Ishikawa (cell line): ENCODE measurements around the gene TANC1.

Experiments
- CEBPB ChIP-seq: IDR thresholded peaks from 2 replicates; pipeline ENCODE4 v1.6.1; 2012
- CREB1 ChIP-seq: IDR thresholded peaks from 2 replicates; pipeline ENCODE4 v1.6.1; 2012; ENCODE audit warnings: low read depth
- EGR1 ChIP-seq: IDR thresholded peaks from 2 replicates; pipeline ENCODE4 v1.6.1; 2012
- EP300 ChIP-seq: IDR thresholded peaks from 2 replicates; pipeline ENCODE4 v1.6.1; 2012; ENCODE audit warnings: borderline replicate concordance
- FOXM1 ChIP-seq: IDR thresholded peaks from 2 replicates; pipeline ENCODE4 v1.6.1; 2012; ENCODE audit warnings: low read depth, borderline replicate concordance
- NFIC ChIP-seq: IDR thresholded peaks from 2 replicates; pipeline ENCODE4 v1.6.1; 2012
- RAD21 ChIP-seq: IDR thresholded peaks from 2 replicates; pipeline ENCODE4 v1.6.1; 2012; ENCODE audit warnings: low read depth
- TAF1 ChIP-seq: IDR thresholded peaks from 2 replicates; pipeline ENCODE4 v1.6.1; 2012; ENCODE audit warnings: low read depth, mild to moderate bottlenecking
- TCF12 ChIP-seq: IDR thresholded peaks from 2 replicates; pipeline ENCODE4 v1.6.1; 2012; ENCODE audit warnings: low read depth
- TEAD4 ChIP-seq: IDR thresholded peaks from 2 replicates; pipeline ENCODE4 v1.6.1; 2012
- YY1 ChIP-seq: IDR thresholded peaks from 2 replicates; pipeline ENCODE4 v1.6.1; 2012; ENCODE audit warnings: low read depth
- ZBTB7A ChIP-seq: IDR thresholded peaks from 2 replicates; pipeline ENCODE4 v1.6.1; 2012; ENCODE audit warnings: low read depth
- TF ChIP-seq, protein P1 (sequence below): IDR thresholded peaks from 2 replicates; pipeline ENCODE4 v1.6.1; 2012
- TF ChIP-seq, protein P2 (sequence below): IDR thresholded peaks from 2 replicates; pipeline ENCODE4 v1.6.1; 2012; ENCODE audit warnings: low read depth, mild to moderate bottlenecking
- TF ChIP-seq, protein P3 (sequence below): IDR thresholded peaks from 2 replicates; pipeline ENCODE4 v1.6.1; 2012

TANC1 gene

DNA sequence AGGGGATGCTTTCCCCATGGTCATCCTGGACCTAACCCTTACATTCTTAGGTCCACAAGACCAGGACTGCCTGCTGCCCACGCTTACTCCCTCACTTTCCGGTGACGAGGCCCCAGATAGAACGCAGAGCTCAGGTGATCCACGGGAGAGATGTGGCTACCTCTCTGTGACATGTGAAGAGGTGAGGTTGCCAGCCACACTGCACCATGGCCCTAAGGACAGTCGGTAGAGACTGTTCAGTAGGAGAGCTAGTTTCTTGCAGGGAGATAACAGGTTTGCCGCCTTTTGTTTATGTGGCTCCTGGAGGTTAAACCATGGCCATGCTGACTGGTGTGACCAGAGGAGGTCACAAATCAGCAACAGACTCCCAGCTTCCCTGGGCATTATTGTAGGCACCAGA is 246.7 kb downstream of the TANC1 start:
- no peak for TF ChIP-seq FOXM1
- TF ChIP-seq TCF12 = no peak
- no peak for TF ChIP-seq CEBPB
- TF ChIP-seq, protein P1, sequence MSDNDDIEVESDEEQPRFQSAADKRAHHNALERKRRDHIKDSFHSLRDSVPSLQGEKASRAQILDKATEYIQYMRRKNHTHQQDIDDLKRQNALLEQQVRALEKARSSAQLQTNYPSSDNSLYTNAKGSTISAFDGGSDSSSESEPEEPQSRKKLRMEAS = no peak
- TF ChIP-seq CREB1 = no peak
- TF ChIP-seq, protein P2, sequence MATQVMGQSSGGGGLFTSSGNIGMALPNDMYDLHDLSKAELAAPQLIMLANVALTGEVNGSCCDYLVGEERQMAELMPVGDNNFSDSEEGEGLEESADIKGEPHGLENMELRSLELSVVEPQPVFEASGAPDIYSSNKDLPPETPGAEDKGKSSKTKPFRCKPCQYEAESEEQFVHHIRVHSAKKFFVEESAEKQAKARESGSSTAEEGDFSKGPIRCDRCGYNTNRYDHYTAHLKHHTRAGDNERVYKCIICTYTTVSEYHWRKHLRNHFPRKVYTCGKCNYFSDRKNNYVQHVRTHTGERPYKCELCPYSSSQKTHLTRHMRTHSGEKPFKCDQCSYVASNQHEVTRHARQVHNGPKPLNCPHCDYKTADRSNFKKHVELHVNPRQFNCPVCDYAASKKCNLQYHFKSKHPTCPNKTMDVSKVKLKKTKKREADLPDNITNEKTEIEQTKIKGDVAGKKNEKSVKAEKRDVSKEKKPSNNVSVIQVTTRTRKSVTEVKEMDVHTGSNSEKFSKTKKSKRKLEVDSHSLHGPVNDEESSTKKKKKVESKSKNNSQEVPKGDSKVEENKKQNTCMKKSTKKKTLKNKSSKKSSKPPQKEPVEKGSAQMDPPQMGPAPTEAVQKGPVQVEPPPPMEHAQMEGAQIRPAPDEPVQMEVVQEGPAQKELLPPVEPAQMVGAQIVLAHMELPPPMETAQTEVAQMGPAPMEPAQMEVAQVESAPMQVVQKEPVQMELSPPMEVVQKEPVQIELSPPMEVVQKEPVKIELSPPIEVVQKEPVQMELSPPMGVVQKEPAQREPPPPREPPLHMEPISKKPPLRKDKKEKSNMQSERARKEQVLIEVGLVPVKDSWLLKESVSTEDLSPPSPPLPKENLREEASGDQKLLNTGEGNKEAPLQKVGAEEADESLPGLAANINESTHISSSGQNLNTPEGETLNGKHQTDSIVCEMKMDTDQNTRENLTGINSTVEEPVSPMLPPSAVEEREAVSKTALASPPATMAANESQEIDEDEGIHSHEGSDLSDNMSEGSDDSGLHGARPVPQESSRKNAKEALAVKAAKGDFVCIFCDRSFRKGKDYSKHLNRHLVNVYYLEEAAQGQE = no peak
- TF ChIP-seq, protein P3, sequence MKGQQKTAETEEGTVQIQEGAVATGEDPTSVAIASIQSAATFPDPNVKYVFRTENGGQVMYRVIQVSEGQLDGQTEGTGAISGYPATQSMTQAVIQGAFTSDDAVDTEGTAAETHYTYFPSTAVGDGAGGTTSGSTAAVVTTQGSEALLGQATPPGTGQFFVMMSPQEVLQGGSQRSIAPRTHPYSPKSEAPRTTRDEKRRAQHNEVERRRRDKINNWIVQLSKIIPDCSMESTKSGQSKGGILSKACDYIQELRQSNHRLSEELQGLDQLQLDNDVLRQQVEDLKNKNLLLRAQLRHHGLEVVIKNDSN = no peak
- no peak for TF ChIP-seq TEAD4
- TF ChIP-seq RAD21 = no peak

DNA sequence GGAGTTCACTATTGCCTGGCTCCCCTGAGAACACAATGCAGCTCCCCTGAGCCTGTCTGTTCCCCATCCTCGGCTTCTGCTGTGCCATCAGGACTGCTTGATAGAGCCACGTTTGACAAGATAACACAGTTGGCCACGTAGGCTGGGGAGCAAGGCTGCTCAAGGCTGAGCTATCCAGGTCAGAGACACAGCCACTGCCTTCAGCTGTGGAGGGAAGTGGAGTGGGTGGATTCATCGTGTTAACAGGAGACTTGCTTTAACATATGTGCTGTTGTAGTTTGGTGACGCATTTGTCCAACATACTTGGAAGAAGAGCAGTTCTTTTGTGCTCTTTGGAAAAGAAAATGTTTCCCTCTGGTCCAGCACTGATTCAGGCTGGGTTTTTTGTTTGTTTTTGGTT is 249.2 kb downstream of the TANC1 start:
- TF ChIP-seq NFIC (no peak), EP300 (no peak), RAD21 (no peak), CREB1 (no peak), ZBTB7A (no peak), TCF12 (no peak), TAF1 (no peak), CEBPB (no peak)
- TF ChIP-seq, protein P2 = no peak
- TF ChIP-seq, protein P3 = no peak

DNA sequence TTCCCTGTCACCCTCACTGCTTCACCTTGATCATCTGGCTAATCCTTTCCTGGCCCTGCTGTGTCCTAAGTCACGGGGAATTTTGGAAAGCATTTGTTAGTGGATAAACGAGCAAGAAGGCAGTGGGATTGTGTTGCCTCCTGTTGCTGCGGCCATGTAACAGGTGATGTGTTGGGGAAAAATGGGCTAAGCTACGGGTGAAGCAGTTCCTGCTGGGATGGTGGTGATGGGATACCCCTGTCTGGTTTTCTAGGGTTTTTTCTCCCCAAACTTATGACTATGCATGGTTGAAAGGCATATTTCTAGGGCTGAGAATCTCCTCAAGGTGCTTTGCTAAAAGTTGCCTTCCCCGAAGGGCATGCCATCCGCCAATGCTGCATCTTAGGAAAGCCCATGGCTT is 249.9 kb downstream of the TANC1 start:
- TF ChIP-seq EP300 (no peak), TEAD4 (no peak), TAF1 (no peak), NFIC (no peak), YY1 (no peak), EGR1 (no peak), FOXM1 (no peak), CEBPB (no peak), ZBTB7A (no peak), CREB1 (no peak), RAD21 (no peak), TCF12 (no peak)
- TF ChIP-seq, protein P2 = no peak
- TF ChIP-seq, protein P3 = no peak
- TF ChIP-seq, protein P1 = no peak

DNA sequence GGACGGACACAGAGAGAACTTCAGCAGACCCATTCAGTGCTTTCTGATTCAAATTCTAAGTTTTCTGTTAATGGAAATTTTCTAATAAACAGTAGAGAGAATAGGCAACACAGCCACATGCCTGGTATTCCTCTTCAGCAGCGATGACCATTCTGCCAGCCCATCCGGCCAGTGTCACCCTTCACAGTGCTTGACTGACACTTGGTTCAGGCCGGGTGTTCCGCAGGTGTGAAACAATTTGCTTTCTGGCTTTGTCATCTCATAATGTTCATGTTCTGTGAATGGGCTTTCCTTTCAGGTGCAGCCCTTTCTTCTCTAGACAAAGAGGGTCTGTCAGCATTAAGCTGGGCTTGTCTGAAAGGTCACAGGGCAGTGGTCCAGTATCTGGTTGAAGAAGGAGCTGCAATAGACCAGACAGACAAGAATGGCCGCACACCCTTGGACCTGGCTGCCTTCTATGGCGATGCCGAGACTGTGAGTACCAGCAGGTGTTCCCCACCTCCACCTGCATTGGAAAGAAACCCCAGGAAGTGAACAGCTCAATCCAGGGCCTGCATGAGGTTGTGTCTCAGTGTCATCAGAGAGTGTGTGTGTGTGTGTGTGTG is 251.1 kb downstream of the TANC1 start:
- TF ChIP-seq CREB1 = no peak
- TF ChIP-seq EP300 = no peak
- TF ChIP-seq ZBTB7A = no peak
- no peak for TF ChIP-seq EGR1
- no peak for TF ChIP-seq YY1
- TF ChIP-seq NFIC = no peak
- no peak for TF ChIP-seq RAD21
- TF ChIP-seq, protein P1 = no peak
- TF ChIP-seq CEBPB = no peak
- TF ChIP-seq FOXM1 = no peak
- TF ChIP-seq, protein P3 = no peak
- TF ChIP-seq TEAD4 = no peak
- TF ChIP-seq, protein P2 = no peak
